ENCODE data around the gene MMD2. TPM values are rescaled to one million over a fixed set of nuclear protein-coding genes. Genes with fewer than 3 reads are reported as not detected.
"Not testable (repeated sequence)": the region's sequence is repeated elsewhere in the genome, so short reads cannot be mapped to it uniquely, and the experiment has no call there.

Gene MMD2
- total RNA-seq, 1 experiment from 2014 or later: not detected

- peaks cover 5% of the 10 kb centered on the region for H3K36me3 Mint-ChIP-seq (ENCODE audit: insufficient read depth, unreplicated experiment)
- Histone ChIP-seq H3K36me3 (ENCODE audit: control insufficient read depth, insufficient read depth, low read length) (no peaks in the 10 kb centered on the region), H3K4me1 (no peaks in the 10 kb centered on the region), H3K27me3 (replicated peaks; ENCODE audit: control insufficient read depth, insufficient read depth, low read length) (no peaks in the 10 kb centered on the region), H3K9me3 (peaks cover 4% of the 10 kb centered on the region; the same call in 1 of the 2 replicates), H3K4me3 (ENCODE audit: low read depth, low read length) (no peak overlapping the region)
- TF ChIP-seq CTCF (IDR thresholded peaks at IDR 0.05; ENCODE audit: insufficient read depth in 1 of 2, low read depth in 1 of 2, low read length in 1 of 2, severe bottlenecking in 1 of 2, unreplicated experiment in 1 of 2): no peak
- BruUV-seq (replicated peaks): no TSS peak
- CTCF ChIA-PET: no interaction called here
- intact Hi-C loops (cut with micrococcal nuclease; ENCODE audit: unreplicated experiment): no loop called here
- H3K4me3 Mint-ChIP-seq (ENCODE audit: unreplicated experiment): no peak overlapping the region
- H3K4me1 Mint-ChIP-seq (ENCODE audit: low read depth, unreplicated experiment): no peaks in the 10 kb centered on the region
- POLR2A ChIA-PET: no interaction called here
- DNase-seq: no peak
- H3K9me3 Mint-ChIP-seq (ENCODE audit: unreplicated experiment): peaks cover 12% of the 10 kb centered on the region
- H3K27me3 Mint-ChIP-seq (ENCODE audit: insufficient read depth, unreplicated experiment): peaks cover 4% of the 10 kb centered on the region
- H3K27ac Mint-ChIP-seq (ENCODE audit: unreplicated experiment): no peak overlapping the region
These were observed 63.2 kb downstream of the MMD2 start for GRCh38 chr7:4895766-4896165.

GRCh38 chr7:4894482-4894881, 64.5 kb downstream of the MMD2 start:
- H3K4me1 Mint-ChIP-seq (ENCODE audit: low read depth, unreplicated experiment): no peaks in the 10 kb centered on the region
- H3K36me3 ChIP-seq (ENCODE audit: control insufficient read depth, insufficient read depth, low read length): no peaks in the 10 kb centered on the region
- TF ChIP-seq CTCF (IDR thresholded peaks at IDR 0.05; ENCODE audit: insufficient read depth in 1 of 2, low read depth in 1 of 2, low read length in 1 of 2, severe bottlenecking in 1 of 2, unreplicated experiment in 1 of 2): no peak
- H3K9me3 Mint-ChIP-seq (ENCODE audit: unreplicated experiment): peaks cover 12% of the 10 kb centered on the region
- CTCF ChIA-PET: no interaction called here
- no peak overlapping the region for H3K4me3 Mint-ChIP-seq (ENCODE audit: unreplicated experiment)
- H3K27me3 ChIP-seq (replicated peaks; ENCODE audit: control insufficient read depth, insufficient read depth, low read length): no peaks in the 10 kb centered on the region
- H3K36me3 Mint-ChIP-seq (ENCODE audit: insufficient read depth, unreplicated experiment): no peaks in the 10 kb centered on the region
- peaks cover 4% of the 10 kb centered on the region; the same call in 1 of the 2 replicates for H3K9me3 ChIP-seq
- peaks cover 4% of the 10 kb centered on the region for H3K27me3 Mint-ChIP-seq (ENCODE audit: insufficient read depth, unreplicated experiment)
- no peak overlapping the region for H3K27ac Mint-ChIP-seq (ENCODE audit: unreplicated experiment)
- intact Hi-C loops (cut with micrococcal nuclease; ENCODE audit: unreplicated experiment): no loop called here
- BruUV-seq (replicated peaks): no TSS peak
- H3K4me3 ChIP-seq (ENCODE audit: low read depth, low read length): no peak overlapping the region
- H3K4me1 ChIP-seq: no peaks in the 10 kb centered on the region
- no peak for DNase-seq
- POLR2A ChIA-PET: no interaction called here

- ChIA-PET CTCF (no interaction called here), POLR2A (no interaction called here)
- Mint-ChIP-seq H3K27me3 (ENCODE audit: insufficient read depth, unreplicated experiment) (peaks cover 4% of the 10 kb centered on the region), H3K4me3 (ENCODE audit: unreplicated experiment) (no peak overlapping the region), H3K9me3 (ENCODE audit: unreplicated experiment) (peaks cover 12% of the 10 kb centered on the region), H3K4me1 (ENCODE audit: low read depth, unreplicated experiment) (no peaks in the 10 kb centered on the region), H3K36me3 (ENCODE audit: insufficient read depth, unreplicated experiment) (no peaks in the 10 kb centered on the region), H3K27ac (ENCODE audit: unreplicated experiment) (no peak overlapping the region)
- H3K4me3 ChIP-seq (ENCODE audit: low read depth, low read length): no peak overlapping the region
- no peaks in the 10 kb centered on the region for H3K4me1 ChIP-seq
- BruUV-seq (replicated peaks): no TSS peak
- DNase-seq: no peak
- no peaks in the 10 kb centered on the region for H3K27me3 ChIP-seq (replicated peaks; ENCODE audit: control insufficient read depth, insufficient read depth, low read length)
- TF ChIP-seq CTCF (IDR thresholded peaks at IDR 0.05; ENCODE audit: insufficient read depth in 1 of 2, low read depth in 1 of 2, low read length in 1 of 2, severe bottlenecking in 1 of 2, unreplicated experiment in 1 of 2): no peak
- H3K9me3 ChIP-seq: peaks cover 4% of the 10 kb centered on the region; the same call in 1 of the 2 replicates
- intact Hi-C loops (cut with micrococcal nuclease; ENCODE audit: unreplicated experiment): no loop called here
- no peaks in the 10 kb centered on the region for H3K36me3 ChIP-seq (ENCODE audit: control insufficient read depth, insufficient read depth, low read length)
These were observed 65.0 kb downstream of the MMD2 start for GRCh38 chr7:4893929-4894475.

- intact Hi-C loops (cut with micrococcal nuclease; ENCODE audit: unreplicated experiment); CTCF ChIA-PET; H3K36me3 Mint-ChIP-seq (ENCODE audit: insufficient read depth, unreplicated experiment): not testable (repeated sequence)
These were observed 65.8 kb downstream of the MMD2 start for GRCh38 chr7:4893188-4893587.

GRCh38 chr7:4891522-4891921, 67.5 kb downstream of the MMD2 start:
- not testable (repeated sequence) for BruUV-seq (replicated peaks)

More at GRCh38 chr7:4893188-4893587, 65.8 kb downstream of the MMD2 start:
- H3K27ac Mint-ChIP-seq (ENCODE audit: unreplicated experiment); H3K9me3 ChIP-seq; H3K36me3 ChIP-seq (ENCODE audit: control insufficient read depth, insufficient read depth, low read length); H3K27me3 ChIP-seq (replicated peaks; ENCODE audit: control insufficient read depth, insufficient read depth, low read length); H3K4me3 ChIP-seq (ENCODE audit: low read depth, low read length); POLR2A ChIA-PET; H3K4me1 Mint-ChIP-seq (ENCODE audit: low read depth, unreplicated experiment); H3K4me1 ChIP-seq; H3K27me3 Mint-ChIP-seq (ENCODE audit: insufficient read depth, unreplicated experiment); BruUV-seq (replicated peaks); DNase-seq; H3K4me3 Mint-ChIP-seq (ENCODE audit: unreplicated experiment): not testable (repeated sequence)
- peaks cover 12% of the 10 kb centered on the region for H3K9me3 Mint-ChIP-seq (ENCODE audit: unreplicated experiment)

More at GRCh38 chr7:4891522-4891921, 67.5 kb downstream of the MMD2 start:
- H3K27ac Mint-ChIP-seq (ENCODE audit: unreplicated experiment); H3K4me1 Mint-ChIP-seq (ENCODE audit: low read depth, unreplicated experiment); H3K4me3 Mint-ChIP-seq (ENCODE audit: unreplicated experiment); H3K4me1 ChIP-seq; intact Hi-C loops (cut with micrococcal nuclease; ENCODE audit: unreplicated experiment); H3K36me3 Mint-ChIP-seq (ENCODE audit: insufficient read depth, unreplicated experiment); H3K36me3 ChIP-seq (ENCODE audit: control insufficient read depth, insufficient read depth, low read length); CTCF ChIA-PET; H3K27me3 ChIP-seq (replicated peaks; ENCODE audit: control insufficient read depth, insufficient read depth, low read length); DNase-seq; H3K27me3 Mint-ChIP-seq (ENCODE audit: insufficient read depth, unreplicated experiment); H3K9me3 ChIP-seq; H3K4me3 ChIP-seq (ENCODE audit: low read depth, low read length); POLR2A ChIA-PET: not testable (repeated sequence)
- H3K9me3 Mint-ChIP-seq (ENCODE audit: unreplicated experiment): peaks cover 12% of the 10 kb centered on the region

All from Caco-2 (cell line).